NB4 (cell line): ENCODE results near the gene CAMTA1.

Experiments used
- POLR2A ChIP-seq: IDR thresholded peaks from 2 replicates; pipeline ENCODE4 v1.6.1; 2011; ENCODE audit warnings: mild to moderate bottlenecking; ENCODE audit not compliant: insufficient read length; ENCODE audit errors: extremely low read depth
- TF ChIP-seq, protein P1 (sequence below): IDR thresholded peaks from one replicate; pipeline ENCODE4 v1.5.1; 2012; ENCODE audit warnings: low read depth, low read length

DNA sequence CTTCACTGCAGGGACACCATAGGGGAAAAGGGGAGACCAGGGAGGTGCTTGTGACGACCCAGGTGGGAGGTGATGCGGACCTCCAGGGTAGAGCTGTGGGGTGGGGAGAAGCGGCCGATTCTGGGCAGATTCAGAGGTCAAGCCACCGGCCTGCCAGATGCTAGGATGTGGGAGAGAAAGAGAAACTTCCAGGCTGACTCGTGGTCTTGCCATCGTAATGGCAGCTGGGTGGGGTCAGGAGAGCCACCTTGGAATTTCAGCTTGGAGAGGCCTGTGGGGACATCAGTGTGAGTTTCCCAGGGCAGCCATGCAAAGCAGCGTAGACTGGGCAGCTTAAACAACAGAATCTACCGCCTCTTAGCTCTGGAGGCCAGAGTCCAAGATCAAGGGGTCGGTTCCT, 727.8 kb downstream of the CAMTA1 start:
- TF ChIP-seq, protein P1, sequence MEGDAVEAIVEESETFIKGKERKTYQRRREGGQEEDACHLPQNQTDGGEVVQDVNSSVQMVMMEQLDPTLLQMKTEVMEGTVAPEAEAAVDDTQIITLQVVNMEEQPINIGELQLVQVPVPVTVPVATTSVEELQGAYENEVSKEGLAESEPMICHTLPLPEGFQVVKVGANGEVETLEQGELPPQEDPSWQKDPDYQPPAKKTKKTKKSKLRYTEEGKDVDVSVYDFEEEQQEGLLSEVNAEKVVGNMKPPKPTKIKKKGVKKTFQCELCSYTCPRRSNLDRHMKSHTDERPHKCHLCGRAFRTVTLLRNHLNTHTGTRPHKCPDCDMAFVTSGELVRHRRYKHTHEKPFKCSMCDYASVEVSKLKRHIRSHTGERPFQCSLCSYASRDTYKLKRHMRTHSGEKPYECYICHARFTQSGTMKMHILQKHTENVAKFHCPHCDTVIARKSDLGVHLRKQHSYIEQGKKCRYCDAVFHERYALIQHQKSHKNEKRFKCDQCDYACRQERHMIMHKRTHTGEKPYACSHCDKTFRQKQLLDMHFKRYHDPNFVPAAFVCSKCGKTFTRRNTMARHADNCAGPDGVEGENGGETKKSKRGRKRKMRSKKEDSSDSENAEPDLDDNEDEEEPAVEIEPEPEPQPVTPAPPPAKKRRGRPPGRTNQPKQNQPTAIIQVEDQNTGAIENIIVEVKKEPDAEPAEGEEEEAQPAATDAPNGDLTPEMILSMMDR, result no peak
- no peak for TF ChIP-seq POLR2A
